Activated naive CD4-positive, alpha-beta T cell treated with anti-CD3 and anti-CD28 coated beads, Interleukin-2, amount 50 U/mL, for 16 hours (primary cell): ENCODE measurements around the gene BMAL1.
A peak's percentile ranks its signal among the peaks of the same experiment; 100 is the strongest.
"Not testable (repeated sequence)": the region's sequence is repeated elsewhere in the genome, so short reads cannot be mapped to it uniquely, and the experiment has no call there.

Experiments used
- DNase-seq: peaks from one replicate; pipeline ENCODE4 v3.0.0-alpha.2; 2020

The BMAL1 gene

GRCh38 chr11:13277768-13278608 is at the start of gene BMAL1:
BMAL1 (plus strand) TSS chr11:13277790; CDS start chr11:13354309, 76,519 bp downstream.
- peak; percentile 58 for DNase-seq

- no peak for DNase-seq
These were observed 49.0 kb upstream of the BMAL1 start for GRCh38 chr11:13228572-13228971.

DNA sequence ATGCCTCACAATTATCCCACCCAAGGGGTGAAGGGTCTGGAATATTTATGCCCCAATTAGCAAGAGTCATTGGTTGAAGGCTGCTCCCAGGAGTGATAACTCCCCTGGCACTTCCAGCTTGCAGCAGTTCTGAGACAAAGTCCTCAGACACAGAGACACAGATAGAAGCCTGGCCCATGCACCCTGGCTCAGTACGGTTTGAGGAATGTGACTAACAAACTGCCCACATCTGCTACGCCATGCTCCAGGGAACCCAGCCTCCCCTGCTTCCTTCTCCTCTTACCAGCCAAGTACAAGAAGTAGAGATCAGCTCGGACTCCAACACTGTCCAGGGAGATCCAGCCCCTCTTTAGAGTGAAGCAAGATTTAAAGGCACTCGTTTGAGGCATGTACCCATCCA is 48.5 kb upstream of the BMAL1 start:
- DNase-seq: no peak

DNA sequence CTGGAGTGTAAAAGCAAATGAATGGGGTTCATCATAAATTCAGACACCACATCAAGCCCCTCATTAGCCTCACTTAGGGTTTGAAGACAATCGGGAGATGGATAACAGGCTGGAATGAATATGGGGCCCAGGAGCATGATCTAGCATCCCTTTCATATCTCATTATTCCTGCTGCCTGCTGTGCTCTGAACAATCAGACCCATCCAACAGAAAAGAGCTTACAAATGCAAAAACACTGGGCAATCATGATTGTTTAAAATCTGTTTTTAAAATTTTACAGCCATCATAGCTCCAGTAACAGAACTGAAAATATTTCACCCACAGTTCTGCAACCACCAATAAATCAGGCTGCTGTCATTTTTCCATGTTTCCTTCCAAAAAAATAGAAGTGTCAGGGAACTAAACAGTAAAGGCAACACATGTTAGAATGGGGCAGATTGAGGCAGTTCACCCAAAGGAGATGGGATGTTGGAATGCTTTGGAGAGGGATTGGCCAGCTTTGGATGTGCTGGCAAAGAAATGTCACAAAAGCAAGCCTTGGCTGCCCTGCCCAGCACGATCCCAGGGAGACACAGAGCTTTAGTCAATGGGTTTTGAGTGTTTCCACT is 47.8 kb upstream of the BMAL1 start:
- no peak for DNase-seq

GRCh38 chr11:13233173-13233745 is 44.3 kb upstream of the BMAL1 start:
- no peak for DNase-seq

GRCh38 chr11:13235895-13236294 is 41.7 kb upstream of the BMAL1 start:
- no peak for DNase-seq

DNA sequence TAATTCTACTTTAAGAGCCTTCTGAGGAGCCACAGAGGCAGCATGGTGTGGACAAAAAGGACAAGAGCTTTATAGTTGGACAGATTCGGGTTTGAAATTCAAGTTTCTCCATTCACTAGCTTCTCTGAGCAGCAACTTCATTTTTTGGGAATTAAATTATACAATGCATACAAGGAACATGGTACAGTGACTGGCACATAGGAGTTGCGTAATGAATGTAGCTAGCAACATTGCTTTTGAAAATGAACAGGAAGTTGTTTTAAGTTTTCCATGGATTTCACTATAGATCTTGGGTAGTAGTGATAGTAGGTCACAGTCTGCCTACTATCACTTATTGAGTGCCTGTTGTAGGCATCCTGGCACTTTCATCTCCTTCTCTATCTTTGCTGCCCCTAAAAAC is 41.0 kb upstream of the BMAL1 start:
- DNase-seq: no peak

DNA sequence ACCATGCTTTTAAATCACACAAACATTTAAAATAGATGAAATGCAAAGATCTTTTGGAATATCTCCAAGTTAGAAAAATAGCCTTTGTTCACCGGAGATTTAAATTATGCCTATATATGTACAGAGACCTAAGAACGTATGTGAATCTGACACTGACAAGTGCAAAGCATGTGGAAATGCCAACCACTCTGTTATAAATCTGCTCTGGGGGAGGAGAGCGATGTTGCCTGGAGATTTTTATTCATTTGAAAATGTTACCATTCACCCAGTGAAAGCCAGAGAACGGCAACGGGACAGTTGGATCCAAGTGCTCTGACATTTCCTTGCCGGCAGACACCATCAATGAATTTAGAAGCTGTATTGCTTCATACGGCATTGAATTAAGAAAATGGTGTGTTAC is 39.8 kb upstream of the BMAL1 start:
- no peak for DNase-seq

GRCh38 chr11:13238879-13239514 is 38.6 kb upstream of the BMAL1 start:
- peak; percentile 46 for DNase-seq

GRCh38 chr11:13242564-13242963 is 35.0 kb upstream of the BMAL1 start:
- DNase-seq: no peak

DNA sequence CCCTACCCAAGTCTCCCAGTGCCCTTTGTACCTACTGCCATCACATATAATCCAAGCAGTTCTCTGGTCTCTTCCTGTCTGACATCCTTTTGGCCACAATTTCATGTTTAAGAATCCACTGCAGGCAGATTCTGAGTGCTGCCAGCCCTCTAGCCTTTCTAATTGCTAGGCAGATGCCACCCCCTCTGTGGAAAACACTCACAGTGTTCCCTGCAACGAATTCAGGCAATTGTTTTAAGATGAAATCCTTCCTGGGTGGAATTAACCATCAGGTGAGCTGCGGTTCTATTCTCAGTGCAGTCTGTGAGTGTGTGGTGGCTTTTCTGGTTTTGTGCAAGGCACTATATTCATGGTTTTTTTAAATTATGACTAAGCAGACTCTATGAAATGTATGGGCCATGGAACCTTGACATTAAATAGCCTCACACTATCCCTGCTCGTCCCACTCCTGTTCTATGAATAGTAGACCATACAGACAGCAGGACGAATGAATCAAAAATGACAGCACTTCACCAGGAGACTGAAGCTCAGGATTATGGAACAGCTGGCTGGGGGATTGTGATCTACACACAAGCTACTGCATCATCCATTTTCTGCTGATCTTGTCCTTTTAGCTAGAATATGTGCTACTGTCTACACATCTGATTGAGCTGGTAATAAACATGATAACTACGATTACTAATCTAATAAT is 29.8 kb upstream of the BMAL1 start:
- DNase-seq: no peak

DNA sequence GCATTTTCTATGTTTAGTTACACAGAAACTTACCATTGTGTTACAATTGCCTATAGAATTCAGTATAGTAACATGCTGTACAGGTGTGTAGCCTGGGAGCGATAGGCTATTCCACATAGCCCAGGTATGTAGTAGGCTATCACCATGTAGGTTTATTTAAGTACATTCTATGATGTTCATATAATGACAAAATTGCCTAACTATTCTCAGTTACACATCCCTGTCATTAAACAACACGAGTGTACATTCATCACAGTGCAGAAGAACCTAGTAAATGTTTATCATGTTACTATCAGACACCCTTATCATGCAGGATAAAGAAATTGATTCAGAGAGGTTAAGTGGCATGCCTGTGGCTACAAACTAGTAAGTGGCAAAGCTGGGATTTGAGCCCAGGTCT is 28.4 kb upstream of the BMAL1 start:
- DNase-seq: no peak

GRCh38 chr11:13249992-13250391 is 27.6 kb upstream of the BMAL1 start:
- no peak for DNase-seq

DNA sequence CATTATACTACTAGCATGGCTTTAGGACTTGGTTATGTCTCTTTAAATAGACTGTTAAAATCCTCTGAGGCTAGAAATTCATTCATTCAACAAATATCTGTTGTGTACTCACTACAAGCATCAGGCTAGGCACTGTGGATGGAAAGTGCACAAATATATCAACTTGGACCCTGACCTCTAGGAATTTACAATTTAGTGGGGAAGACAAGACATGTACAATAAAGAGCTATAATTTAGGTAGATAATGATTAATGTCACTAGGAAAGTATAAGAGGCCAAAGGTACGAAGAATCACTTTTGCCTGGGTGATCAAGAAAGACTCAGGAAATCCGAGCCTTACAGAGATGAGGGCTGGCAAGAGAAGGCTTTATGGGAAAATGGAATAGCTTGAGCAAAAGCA is 25.6 kb upstream of the BMAL1 start:
- DNase-seq: no peak

- DNase-seq: no peak
These were observed 25.2 kb upstream of the BMAL1 start for GRCh38 chr11:13252438-13252837.

DNA sequence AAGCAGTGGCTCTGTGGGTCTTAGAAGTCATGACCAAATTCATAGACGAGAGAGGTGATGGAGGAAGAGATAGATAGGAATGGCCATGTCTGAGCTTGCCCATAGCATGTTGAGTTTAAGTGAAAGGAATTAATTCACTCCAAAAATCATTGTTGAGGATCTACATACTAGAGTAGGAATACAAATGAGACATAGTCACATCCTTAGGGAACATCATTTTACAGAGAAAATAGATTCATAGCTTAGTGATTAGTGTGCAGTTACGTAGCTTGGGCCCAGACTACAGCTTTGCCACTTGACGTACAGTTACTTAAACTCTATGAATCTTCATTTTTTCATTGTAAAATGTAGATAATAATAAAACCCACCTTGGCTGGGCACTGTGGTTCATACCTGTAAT is 21.4 kb upstream of the BMAL1 start:
- no peak for DNase-seq

GRCh38 chr11:13258061-13258460 is 19.5 kb upstream of the BMAL1 start:
- DNase-seq: not testable (repeated sequence)

- no peak for DNase-seq
These were observed 18.7 kb upstream of the BMAL1 start for GRCh38 chr11:13258855-13259254.

DNA sequence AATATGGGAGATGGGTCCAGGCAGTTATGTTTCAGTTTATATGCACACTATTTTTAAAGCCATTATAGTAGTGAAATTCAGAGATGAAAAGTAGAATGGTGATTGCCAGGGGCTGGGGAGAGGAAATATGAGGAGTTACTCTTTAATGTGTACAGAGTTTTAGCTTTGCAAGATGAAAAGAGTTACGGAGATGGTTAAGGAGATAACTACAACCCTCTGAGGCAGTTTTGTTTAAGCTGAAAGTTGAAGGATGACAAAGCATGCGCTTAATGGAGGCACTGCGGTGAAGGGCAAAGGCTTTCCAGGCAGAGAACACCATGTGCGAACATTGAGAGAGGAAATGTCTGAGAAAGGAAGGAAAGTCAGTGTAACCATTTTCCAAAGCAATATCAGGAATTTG is 18.2 kb upstream of the BMAL1 start:
- DNase-seq: no peak

GRCh38 chr11:13260201-13260962 is 17.2 kb upstream of the BMAL1 start:
- no peak for DNase-seq

- DNase-seq: no peak
These were observed 16.5 kb upstream of the BMAL1 start for GRCh38 chr11:13260963-13261588.

DNA sequence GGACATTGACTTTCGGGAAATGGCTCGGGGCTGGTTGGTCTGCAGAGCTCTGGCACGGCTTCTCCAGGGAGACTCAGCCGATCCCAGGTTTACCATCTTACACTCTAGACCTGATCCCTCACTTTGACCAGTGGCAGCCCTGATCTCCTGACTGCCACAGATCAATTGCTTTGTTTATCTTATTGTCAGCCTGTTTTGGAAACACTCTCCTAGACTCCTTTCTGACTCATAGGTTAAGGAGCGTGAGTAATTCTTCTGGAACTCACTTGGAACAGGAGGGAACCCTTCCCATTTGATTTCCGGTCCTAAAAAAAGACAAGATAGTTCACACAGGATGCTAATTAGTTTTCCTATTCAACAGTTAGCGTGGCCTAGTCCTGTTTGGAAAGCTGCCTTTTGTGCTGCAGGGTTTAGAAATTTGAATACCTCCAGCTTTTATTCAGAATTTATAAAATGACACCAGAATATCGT is 16.0 kb upstream of the BMAL1 start:
- DNase-seq: no peak
